Left lobe of liver (tissue), 2 donors: ENCODE measurements around the gene HAL. TPM values are rescaled to one million over a fixed set of nuclear protein-coding genes. Genes with fewer than 3 reads are reported as not detected.
A peak's percentile ranks its signal among the peaks of the same experiment; 100 is the strongest.

Experiments
- ATAC-seq: fragments of 200-7000 bp; cut with Tn5 transposase; one replicate; pipeline ENCODE4 v1.9.1; 2020; ENCODE audit warnings: mild to moderate bottlenecking, moderate library complexity
- DNase-seq: peaks from one replicate; pipeline ENCODE4 v3.0.0-alpha.2; 2020; ENCODE audit warnings: low spot score
- total RNA-seq: library from RNA; stranded (reverse); gene quantifications from one replicate; pipeline ENCODE4 v1.2.1, GENCODE V29; 2021
- donor health status: DM: no; HTN: no; CAD: no; lungs with moderate emphysema.
- donor health status: DM: no; HTN: yes; CAD: no.

Gene HAL
- total RNA-seq, 1 donor from 2014 or later = 210 TPM

DNA sequence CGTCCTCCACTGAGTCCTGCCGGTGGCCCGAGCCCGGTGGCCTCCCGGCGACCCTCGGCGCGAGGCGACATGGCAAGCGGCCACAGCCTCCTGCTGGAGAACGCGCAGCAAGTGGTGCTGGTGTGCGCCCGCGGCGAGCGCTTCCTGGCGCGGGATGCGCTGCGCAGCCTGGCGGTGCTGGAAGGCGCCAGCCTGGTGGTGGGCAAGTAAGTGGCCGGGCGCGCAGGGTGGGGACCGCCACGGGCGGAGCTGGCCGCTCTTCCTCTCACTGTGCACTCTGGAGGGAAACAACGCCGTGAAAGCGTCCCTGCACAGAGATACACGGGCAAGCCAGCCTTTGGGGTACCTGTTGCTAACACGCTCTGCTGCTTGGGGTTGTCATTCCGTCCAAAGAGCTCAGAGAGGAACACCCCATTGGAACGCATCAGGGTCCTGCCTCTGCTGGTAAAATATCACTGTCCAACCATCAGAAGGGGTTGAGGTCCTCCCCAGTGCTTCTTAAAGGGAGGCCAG is 52.8 kb downstream of the HAL start, which contains the start of gene AMDHD1:
Gene AMDHD1 (plus strand): TSS at position 2 of the 513 bp plus-strand sequence. CDS start 68 bp downstream, at position 70.
- ATAC-seq = peak; percentile 42
- DNase-seq = no peak

DNA sequence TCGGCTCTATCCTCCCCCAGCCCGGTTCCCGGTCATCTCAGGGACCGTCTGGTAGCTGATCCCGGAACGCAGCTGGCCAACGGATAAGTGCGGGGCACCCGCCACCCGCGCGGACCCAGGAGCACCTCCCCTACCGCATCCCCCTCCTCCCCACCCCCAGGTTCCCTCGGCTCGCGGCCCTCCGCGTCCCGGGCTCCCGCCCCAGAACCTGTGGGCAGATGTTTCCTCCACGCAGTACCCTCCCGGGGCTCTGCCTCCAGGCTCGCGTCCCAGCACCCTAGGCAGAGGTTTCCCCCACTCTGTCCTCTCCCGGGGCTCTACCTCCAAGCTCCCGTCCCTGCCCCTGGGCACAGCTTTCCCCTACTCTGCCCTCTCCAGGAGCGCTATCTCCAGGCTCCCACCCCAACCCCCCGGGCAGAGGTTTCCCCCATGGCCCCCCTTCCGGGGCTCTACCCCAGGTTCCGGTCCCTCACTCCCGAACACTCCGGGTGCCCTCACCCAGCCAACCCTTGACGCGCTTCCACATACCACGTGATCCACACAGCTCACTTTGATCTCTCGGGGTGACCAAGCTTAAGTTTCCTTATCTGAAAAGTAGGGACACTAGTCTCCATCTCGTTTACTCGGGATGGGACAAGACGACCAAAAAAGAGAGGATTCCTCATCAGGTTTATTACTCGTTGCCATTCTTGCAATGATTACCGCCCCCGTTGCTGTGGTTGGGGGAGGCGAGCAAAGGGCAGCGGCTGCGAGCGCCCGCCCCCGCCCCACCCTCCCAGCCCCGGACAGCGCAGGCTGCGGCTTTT is 53.4 kb downstream of the HAL start, which contains the start of gene CCDC38:
Gene CCDC38 (minus strand): TSS at position 91 of the 806 bp plus-strand sequence. CDS start 6,105 bp downstream, outside the sequence.
- peak; percentile 80 for ATAC-seq
- DNase-seq = peak; percentile 91

DNA sequence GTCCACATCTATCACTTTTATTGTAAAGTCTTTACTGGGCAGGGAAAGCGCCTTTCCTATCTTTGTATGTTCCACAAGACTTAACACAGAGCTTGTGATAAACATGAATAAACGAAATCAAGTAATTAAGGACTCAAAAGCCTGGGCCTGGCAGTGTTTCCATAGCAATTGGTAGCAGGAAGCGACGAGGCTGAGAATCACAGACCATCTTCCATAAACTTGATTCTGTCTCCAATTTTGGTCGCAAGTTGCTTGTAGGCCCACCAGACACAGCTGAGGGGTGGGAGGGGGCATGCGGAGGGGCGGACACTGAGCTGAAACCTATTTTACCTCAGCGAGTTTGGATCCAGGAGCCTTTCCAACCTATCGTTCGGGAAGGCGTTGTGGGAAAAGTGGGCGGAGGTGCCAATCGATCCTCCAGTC is 54.0 kb downstream of the HAL start:
- DNase-seq = peak; percentile 91

DNA sequence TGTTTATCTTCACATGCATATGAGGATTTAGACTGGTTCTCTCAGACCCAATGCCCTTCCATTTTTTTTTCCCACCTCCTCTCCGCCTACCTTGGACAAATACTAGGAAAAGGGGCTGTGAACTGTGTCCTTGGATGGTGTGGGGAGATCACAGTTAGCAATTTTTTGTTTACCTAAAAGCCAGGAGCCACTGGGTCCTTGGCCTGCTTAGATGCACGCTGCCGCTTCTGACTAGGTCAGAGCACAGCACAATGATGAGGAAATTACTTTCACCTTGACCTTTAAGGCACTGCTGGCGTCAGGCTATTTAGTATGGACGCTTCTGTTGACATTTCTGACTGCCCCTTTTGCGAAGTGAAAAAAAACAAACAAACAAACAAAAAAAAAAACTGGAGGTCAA is 55.6 kb downstream of the HAL start:
- ATAC-seq = peak; percentile 48
- peak; percentile 89 for DNase-seq

More for the DNA sequence above, 54.0 kb downstream of the HAL start:
- no peak for ATAC-seq

Other genes starting within 250 kb of the HAL start
- gene NTN4, start 205.6 kb downstream of the HAL start, total RNA-seq = 20.7 TPM
- 8.5 TPM for gene SNRPF, start 137.4 kb downstream of the HAL start, total RNA-seq
- 0.93 TPM for gene CCDC38, start 53.7 kb downstream of the HAL start, total RNA-seq
- 81.5 TPM for gene AMDHD1, start 53.0 kb downstream of the HAL start, total RNA-seq
- gene LTA4H, start 39.2 kb upstream of the HAL start, total RNA-seq = 17.7 TPM
- gene ELK3, start 198.0 kb upstream of the HAL start, total RNA-seq = 6.6 TPM